Activated naive CD4-positive, alpha-beta T cell treated with anti-CD3 and anti-CD28 coated beads, Interleukin-2, amount 50 U/mL, for 24 hours (primary cell): ENCODE data around the gene HSPA1B.
A peak's percentile ranks its signal among the peaks of the same experiment; 100 is the strongest.
"Not testable (repeated sequence)": the region's sequence is repeated elsewhere in the genome, so short reads cannot be mapped to it uniquely, and the experiment has no call there.

Experiments used
- H3K27ac Mint-ChIP-seq: one replicate; pipeline ENCODE4 v1.8.0; 2021; ENCODE audit warnings: mild to moderate bottlenecking, mixed read lengths
- H3K27me3 Mint-ChIP-seq: one replicate; pipeline ENCODE4 v1.8.0; 2021; ENCODE audit warnings: mixed read lengths
- H3K36me3 Mint-ChIP-seq: one replicate; pipeline ENCODE4 v1.8.0; 2021; ENCODE audit warnings: mixed read lengths
- H3K4me1 Mint-ChIP-seq: one replicate; pipeline ENCODE4 v1.8.0; 2021; ENCODE audit warnings: mixed read lengths
- H3K4me3 Mint-ChIP-seq: one replicate; pipeline ENCODE4 v1.8.0; 2021; ENCODE audit warnings: mild to moderate bottlenecking, mixed read lengths
- H3K9me3 Mint-ChIP-seq: one replicate; pipeline ENCODE4 v1.8.0; 2021; ENCODE audit warnings: mixed read lengths

Gene HSPA1B

GRCh38 chr6:31836047-31836473 is 8.5 kb downstream of the HSPA1B start:
- Mint-ChIP-seq H3K36me3 (peaks cover 31% of the 10 kb centered on the region), H3K27ac (peak overlapping the region; percentile 100), H3K4me3 (peak overlapping the region; percentile 100), H3K4me1 (peaks cover 27% of the 10 kb centered on the region), H3K27me3 (no peaks in the 10 kb centered on the region), H3K9me3 (no peaks in the 10 kb centered on the region)

- peaks cover 25% of the 10 kb centered on the region for H3K4me1 Mint-ChIP-seq
These were observed 9.2 kb downstream of the HSPA1B start for GRCh38 chr6:31836474-31837368.

GRCh38 chr6:31837369-31838113 is 10.0 kb downstream of the HSPA1B start:
- Mint-ChIP-seq H3K27ac (peak overlapping the region; percentile 100), H3K27me3 (no peaks in the 10 kb centered on the region), H3K4me1 (peaks cover 25% of the 10 kb centered on the region), H3K36me3 (peaks cover 31% of the 10 kb centered on the region), H3K9me3 (no peaks in the 10 kb centered on the region), H3K4me3 (peak overlapping the region; percentile 100)

More at GRCh38 chr6:31836474-31837368, 9.2 kb downstream of the HSPA1B start:
- Mint-ChIP-seq H3K4me3 (peak overlapping the region; percentile 100), H3K9me3 (no peaks in the 10 kb centered on the region), H3K27me3 (no peaks in the 10 kb centered on the region), H3K36me3 (peaks cover 31% of the 10 kb centered on the region), H3K27ac (peak overlapping the region; percentile 100)

GRCh38 chr6:31838114-31838553 is 10.6 kb downstream of the HSPA1B start:
- Mint-ChIP-seq H3K4me3 (peak overlapping the region; percentile 100), H3K36me3 (peaks cover 31% of the 10 kb centered on the region), H3K4me1 (peaks cover 25% of the 10 kb centered on the region)
- H3K27me3 Mint-ChIP-seq, H3K27ac Mint-ChIP-seq, H3K9me3 Mint-ChIP-seq: not testable (repeated sequence)

GRCh38 chr6:31838968-31839367 is 11.4 kb downstream of the HSPA1B start:
- H3K4me1 Mint-ChIP-seq: peaks cover 25% of the 10 kb centered on the region
- H3K27ac Mint-ChIP-seq: peak overlapping the region; percentile 70
- H3K4me3 Mint-ChIP-seq: peak overlapping the region; percentile 76
- peaks cover 31% of the 10 kb centered on the region for H3K36me3 Mint-ChIP-seq
- no peaks in the 10 kb centered on the region for H3K27me3 Mint-ChIP-seq
- no peaks in the 10 kb centered on the region for H3K9me3 Mint-ChIP-seq

- H3K27ac Mint-ChIP-seq, H3K27me3 Mint-ChIP-seq, H3K9me3 Mint-ChIP-seq: not testable (repeated sequence)
- H3K4me1 Mint-ChIP-seq: peaks cover 23% of the 10 kb centered on the region
- H3K4me3 Mint-ChIP-seq: peak overlapping the region; percentile 76
- peaks cover 31% of the 10 kb centered on the region for H3K36me3 Mint-ChIP-seq
These were observed 12.2 kb downstream of the HSPA1B start for GRCh38 chr6:31839779-31840126.

- H3K4me3 Mint-ChIP-seq: no peak overlapping the region
- peaks cover 12% of the 10 kb centered on the region for H3K36me3 Mint-ChIP-seq
- H3K27ac Mint-ChIP-seq: peak overlapping the region; percentile 41
- no peaks in the 10 kb centered on the region for H3K9me3 Mint-ChIP-seq
- peaks cover 16% of the 10 kb centered on the region for H3K4me1 Mint-ChIP-seq
- H3K27me3 Mint-ChIP-seq: no peaks in the 10 kb centered on the region
These were observed 14.5 kb downstream of the HSPA1B start for GRCh38 chr6:31842053-31842452.

- Mint-ChIP-seq H3K27me3 (no peaks in the 10 kb centered on the region), H3K4me1 (peaks cover 1% of the 10 kb centered on the region), H3K9me3 (no peaks in the 10 kb centered on the region), H3K4me3 (no peak overlapping the region), H3K27ac (no peak overlapping the region), H3K36me3 (no peaks in the 10 kb centered on the region)
These were observed 17.0 kb downstream of the HSPA1B start for GRCh38 chr6:31844507-31844906.

- H3K27ac Mint-ChIP-seq: no peak overlapping the region
These were observed 19.9 kb downstream of the HSPA1B start for GRCh38 chr6:31847276-31847978.

GRCh38 chr6:31850765-31851484 is 23.4 kb downstream of the HSPA1B start:
- Mint-ChIP-seq H3K36me3 (peaks cover 1% of the 10 kb centered on the region), H3K27ac (no peak overlapping the region), H3K4me3 (no peak overlapping the region), H3K9me3 (no peaks in the 10 kb centered on the region), H3K4me1 (no peaks in the 10 kb centered on the region), H3K27me3 (no peaks in the 10 kb centered on the region)

More at GRCh38 chr6:31847276-31847978, 19.9 kb downstream of the HSPA1B start:
- Mint-ChIP-seq H3K9me3 (no peaks in the 10 kb centered on the region), H3K27me3 (no peaks in the 10 kb centered on the region), H3K36me3 (no peaks in the 10 kb centered on the region), H3K4me1 (no peaks in the 10 kb centered on the region), H3K4me3 (no peak overlapping the region)

- H3K4me1 Mint-ChIP-seq: no peaks in the 10 kb centered on the region
- H3K27ac Mint-ChIP-seq: no peak overlapping the region
- no peak overlapping the region for H3K4me3 Mint-ChIP-seq
- H3K36me3 Mint-ChIP-seq: peaks cover 1% of the 10 kb centered on the region
- no peaks in the 10 kb centered on the region for H3K27me3 Mint-ChIP-seq
- no peaks in the 10 kb centered on the region for H3K9me3 Mint-ChIP-seq
These were observed 23.9 kb downstream of the HSPA1B start for GRCh38 chr6:31851485-31851832.

GRCh38 chr6:31851980-31852718 is 24.6 kb downstream of the HSPA1B start:
- not testable (repeated sequence) for H3K9me3 Mint-ChIP-seq, H3K27ac Mint-ChIP-seq, H3K4me3 Mint-ChIP-seq, H3K36me3 Mint-ChIP-seq, H3K4me1 Mint-ChIP-seq, H3K27me3 Mint-ChIP-seq

- H3K27ac Mint-ChIP-seq, H3K27me3 Mint-ChIP-seq, H3K9me3 Mint-ChIP-seq, H3K4me3 Mint-ChIP-seq, H3K36me3 Mint-ChIP-seq: not testable (repeated sequence)
- peaks cover 12% of the 10 kb centered on the region for H3K4me1 Mint-ChIP-seq
These were observed 30.2 kb downstream of the HSPA1B start for GRCh38 chr6:31857774-31858173.

- peaks cover 14% of the 10 kb centered on the region for H3K4me1 Mint-ChIP-seq
- no peaks in the 10 kb centered on the region for H3K9me3 Mint-ChIP-seq
- H3K4me3 Mint-ChIP-seq: no peak overlapping the region
- no peaks in the 10 kb centered on the region for H3K27me3 Mint-ChIP-seq
- no peak overlapping the region for H3K27ac Mint-ChIP-seq
- H3K36me3 Mint-ChIP-seq: peaks cover 2% of the 10 kb centered on the region
These were observed 31.2 kb downstream of the HSPA1B start for GRCh38 chr6:31858707-31859106.
